ENCODE results near the gene WNT9A. TPM values are rescaled to one million over a fixed set of nuclear protein-coding genes. Genes with fewer than 3 reads are reported as not detected.
A peak's percentile ranks its signal among the peaks of the same experiment; 100 is the strongest.
"Not testable (repeated sequence)": the region's sequence is repeated elsewhere in the genome, so short reads cannot be mapped to it uniquely, and the experiment has no call there.

Gene WNT9A, protein sequence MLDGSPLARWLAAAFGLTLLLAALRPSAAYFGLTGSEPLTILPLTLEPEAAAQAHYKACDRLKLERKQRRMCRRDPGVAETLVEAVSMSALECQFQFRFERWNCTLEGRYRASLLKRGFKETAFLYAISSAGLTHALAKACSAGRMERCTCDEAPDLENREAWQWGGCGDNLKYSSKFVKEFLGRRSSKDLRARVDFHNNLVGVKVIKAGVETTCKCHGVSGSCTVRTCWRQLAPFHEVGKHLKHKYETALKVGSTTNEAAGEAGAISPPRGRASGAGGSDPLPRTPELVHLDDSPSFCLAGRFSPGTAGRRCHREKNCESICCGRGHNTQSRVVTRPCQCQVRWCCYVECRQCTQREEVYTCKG
- polyA plus RNA-seq (2012; ENCODE audit: insufficient read depth, insufficient read length) = not detected

DNA sequence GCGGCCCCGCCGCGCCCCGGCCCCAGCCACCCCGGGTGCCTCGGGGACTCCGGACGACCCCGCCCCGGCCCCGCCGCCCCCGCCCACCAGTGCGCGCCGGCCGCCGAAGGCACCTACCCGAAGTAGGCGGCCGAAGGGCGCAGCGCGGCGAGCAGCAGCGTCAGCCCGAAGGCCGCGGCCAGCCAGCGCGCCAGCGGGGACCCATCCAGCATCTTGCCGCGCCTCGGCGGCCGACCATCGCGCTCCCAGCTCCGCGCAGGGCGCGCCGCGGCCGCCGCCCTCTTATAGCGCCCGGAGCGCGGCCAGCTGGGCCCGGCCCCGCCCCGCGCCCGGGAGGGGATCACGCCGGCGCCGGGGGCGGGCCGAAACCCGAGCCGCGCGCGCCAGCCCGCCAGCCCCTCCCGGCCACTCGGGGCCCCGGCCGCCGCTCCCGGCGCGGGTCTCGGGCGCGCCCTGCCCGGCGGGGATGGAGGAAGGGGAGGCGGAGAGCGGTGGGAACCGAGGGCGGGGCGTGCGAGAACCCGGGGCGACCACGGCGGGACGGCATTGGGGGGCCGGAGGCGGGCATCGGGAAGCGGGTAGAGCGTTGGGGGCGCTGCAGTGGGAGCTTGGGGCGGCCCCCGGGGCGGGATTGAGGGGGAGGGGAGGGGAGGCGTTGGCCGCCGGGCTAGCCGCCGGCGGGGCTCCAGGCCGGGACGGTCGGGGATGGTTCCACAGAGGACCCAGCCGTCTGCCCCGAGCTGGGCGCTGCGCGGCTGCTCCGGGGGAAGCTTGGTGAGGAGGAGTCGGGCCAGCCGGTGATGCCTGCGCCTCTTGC, at the start of gene WNT9A:
TSS of gene WNT9A (minus strand) at position 257 of the 817 bp plus-strand sequence. CDS start at position 212, 45 bp downstream.
- no peak within 1 kb of the TSS for H3K4me3 ChIP-seq (ENCODE audit: low read length)
- DNase-seq (ENCODE audit: low read depth, low spot score) = no peak

DNA sequence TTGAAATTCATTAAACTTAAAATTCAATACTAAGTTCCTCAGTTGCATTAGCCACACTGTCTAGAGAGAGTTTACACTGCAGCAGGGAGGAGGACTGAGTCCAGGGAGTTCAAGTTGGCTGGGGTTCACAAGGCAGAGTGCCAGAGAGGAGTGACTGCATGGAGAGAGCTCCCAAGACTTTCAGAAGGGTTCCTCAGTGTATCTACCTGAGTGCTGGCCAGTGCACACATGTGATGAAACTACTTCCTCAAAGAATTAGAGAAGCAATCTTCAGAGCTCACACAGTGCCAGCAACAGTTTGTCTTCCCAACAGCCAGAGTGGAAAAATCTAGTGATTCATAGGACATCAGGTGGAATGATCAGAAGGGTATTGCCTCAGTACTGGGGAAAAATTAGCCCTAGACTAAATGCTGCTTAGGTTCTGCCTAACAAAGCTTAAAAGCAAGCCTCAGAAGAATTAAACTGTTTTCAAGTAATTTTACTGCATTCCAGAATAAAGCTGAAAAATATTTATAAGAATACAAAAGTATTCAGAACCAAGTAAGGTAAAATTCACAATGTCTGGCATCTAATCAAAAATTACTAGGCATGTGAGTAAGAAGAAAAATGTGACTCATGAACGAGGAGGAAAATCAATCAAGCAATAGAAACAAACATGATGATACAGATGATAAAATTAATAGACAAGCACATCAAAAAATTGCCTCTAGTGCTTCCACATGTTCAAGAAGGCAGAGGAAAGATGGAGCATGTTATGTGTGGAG, 48.6 kb upstream of the WNT9A start:
- no peak for DNase-seq (ENCODE audit: low read depth, low spot score)
- no peak overlapping the region for H3K4me3 ChIP-seq (ENCODE audit: low read length)

DNA sequence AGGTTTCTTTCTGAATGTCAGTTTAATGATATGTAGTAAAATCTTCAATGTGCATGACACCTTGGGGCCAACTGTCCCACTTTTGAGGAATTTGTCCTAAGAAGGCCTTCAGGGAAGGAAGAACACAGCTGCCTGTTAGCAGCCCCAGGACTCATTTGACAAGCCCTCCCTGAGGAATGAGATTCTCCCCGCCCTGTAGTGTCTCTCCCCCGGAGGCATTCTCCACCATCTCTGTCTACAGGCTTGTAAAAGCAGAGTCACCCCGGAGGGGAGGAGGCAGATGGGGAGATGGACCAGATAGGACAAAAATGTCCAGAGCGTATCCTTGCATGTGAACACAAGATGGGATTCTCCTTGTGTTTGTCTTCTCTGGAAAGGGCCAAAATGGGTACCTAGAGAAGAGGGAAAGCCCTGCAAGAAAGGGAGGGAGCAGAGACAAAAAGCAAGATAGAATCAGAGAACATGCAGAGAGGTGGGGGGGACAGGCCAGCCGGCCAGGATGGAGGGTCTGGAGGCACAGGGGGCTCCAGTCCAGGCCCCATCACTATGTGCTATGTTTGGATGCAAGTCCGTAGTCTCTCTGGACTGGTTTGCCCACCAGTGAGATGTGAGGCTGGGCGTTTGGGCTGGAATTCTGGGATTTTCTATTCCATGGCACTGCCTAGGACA, 47.0 kb upstream of the WNT9A start:
- no peak for DNase-seq (ENCODE audit: low read depth, low spot score)
- no peak overlapping the region for H3K4me3 ChIP-seq (ENCODE audit: low read length)

DNA sequence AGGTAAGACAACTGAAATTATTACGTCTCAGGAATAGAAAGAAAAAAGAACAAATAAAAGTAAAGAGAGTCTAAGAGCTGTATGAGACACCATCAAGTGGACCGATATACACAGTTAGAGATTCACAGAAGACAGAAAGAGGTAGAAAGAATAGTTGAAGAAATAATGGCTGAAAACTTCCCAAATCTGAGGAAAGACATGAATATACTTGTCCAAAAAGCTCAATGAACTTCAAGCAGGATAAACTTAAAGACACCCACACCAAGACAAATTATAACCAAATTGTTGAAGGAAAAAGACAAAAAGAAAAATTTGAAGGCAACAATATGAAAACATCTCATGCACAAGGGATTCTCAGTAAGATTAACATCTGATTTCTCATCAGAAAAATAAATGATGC, 39.4 kb upstream of the WNT9A start:
- DNase-seq (ENCODE audit: low read depth, low spot score) = no peak
- H3K4me3 ChIP-seq (ENCODE audit: low read length) = no peak overlapping the region

DNA sequence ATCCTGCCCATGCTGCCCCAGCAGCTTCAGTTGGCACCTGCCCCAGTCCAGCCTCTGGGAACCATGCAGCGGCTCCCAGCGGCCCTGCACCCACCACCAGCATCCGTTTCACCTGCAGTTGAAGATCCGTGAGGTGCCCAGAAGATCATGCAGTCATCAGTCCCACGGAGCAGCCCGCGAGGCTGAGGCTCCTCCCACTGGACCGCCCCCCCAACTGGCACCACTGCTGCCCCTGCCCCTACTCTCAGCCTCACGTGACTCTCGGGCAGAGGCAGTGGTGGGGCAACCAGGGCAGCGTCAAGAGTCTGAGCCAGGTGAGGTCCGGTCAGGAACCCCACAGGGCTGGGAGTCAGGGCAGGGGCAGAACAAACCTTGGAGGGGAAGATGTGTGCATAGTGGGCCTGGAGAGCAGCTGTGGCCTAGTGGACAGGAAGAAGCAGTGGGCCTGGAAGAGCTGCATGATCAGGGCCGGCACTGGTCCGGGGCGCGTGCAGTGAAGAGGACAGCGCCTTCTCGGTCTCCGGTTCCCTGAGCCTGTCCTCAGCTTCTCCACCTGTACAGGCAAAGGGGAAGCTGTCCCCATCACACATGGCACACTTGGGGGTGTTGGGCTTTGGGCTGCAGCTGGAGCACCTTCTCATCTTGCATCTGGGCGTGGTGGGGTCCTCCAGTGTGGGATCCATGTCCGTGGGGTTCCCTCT, 28.0 kb upstream of the WNT9A start:
- not testable (repeated sequence) for H3K4me3 ChIP-seq (ENCODE audit: low read length); DNase-seq (ENCODE audit: low read depth, low spot score)

DNA sequence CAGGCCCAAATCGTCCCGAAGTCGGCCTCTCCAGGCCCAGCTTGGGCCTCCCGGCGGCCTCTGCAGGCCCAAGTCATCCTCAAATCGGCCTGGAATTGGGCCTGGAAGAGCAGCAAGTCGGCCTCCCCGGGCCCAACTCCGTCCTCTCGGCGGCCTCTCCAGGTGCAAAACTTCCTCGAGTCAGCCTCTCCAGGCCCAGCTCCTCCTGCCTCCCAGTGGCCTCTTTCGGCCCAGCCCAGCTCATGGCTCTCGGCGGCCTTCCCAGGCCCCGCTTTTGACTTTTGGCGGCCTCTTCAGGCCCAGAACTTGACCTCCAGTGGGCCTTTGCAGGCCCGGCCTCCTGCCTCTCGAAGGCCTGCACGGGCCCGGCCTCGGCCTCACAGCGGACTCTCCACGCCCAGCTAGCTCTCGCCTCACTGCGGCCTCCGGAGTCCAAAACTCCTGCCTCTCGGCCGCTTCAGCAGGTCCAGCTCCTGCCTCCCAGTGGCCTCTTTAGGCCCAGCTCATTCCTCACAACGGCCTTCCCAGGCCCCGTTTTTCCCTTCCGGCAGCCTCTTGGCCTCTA, 26.1 kb upstream of the WNT9A start:
- not testable (repeated sequence) for DNase-seq (ENCODE audit: low read depth, low spot score); H3K4me3 ChIP-seq (ENCODE audit: low read length)

DNA sequence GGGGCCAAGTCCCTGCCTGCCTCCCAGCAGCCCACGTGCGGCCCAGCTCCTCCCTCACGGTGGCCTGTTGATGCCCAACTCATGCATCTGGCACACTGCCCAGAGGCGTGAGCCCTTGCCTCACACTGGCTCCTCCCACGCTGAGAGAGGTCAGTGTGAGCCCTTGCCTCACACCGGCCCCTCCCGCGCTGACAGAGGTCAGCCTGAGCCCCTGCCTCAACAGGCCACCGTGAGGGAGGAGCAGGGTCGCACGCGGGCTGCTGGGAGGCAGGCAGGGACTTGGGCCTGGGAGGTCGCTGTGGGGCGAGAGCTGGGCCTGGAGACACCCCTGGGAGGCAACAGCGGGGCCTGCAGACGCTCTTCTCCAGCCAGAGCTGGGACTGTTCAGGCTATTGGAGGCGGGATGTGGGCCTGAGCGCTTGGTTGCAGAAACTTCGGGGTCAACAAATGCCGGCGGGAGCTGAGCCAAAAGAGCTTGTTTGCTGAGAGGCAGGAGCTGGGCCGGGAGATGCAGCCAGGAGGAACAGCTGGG, 25.2 kb upstream of the WNT9A start:
- not testable (repeated sequence) for DNase-seq (ENCODE audit: low read depth, low spot score); H3K4me3 ChIP-seq (ENCODE audit: low read length)

DNA sequence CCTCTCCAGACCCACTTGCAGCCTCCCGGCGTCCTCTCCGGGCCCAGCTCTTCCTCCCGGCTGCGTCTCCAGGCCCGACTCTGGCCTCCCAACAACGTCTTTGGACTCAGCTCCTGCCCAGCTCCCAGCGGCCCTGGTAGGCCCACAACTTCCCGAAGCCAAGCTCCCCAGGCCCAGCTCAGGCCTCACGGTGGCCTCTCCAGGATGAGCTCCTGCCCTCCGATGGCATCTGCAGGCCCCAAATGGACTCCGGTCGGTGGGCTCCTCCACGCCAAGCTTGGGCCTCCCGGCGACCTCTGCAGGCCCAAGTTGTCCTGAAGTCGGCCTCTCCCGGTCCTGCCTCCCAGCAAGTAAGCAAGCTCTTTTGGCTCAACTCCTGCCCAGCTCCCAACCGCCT, 24.5 kb upstream of the WNT9A start:
- not testable (repeated sequence) for H3K4me3 ChIP-seq (ENCODE audit: low read length); DNase-seq (ENCODE audit: low read depth, low spot score)

DNA sequence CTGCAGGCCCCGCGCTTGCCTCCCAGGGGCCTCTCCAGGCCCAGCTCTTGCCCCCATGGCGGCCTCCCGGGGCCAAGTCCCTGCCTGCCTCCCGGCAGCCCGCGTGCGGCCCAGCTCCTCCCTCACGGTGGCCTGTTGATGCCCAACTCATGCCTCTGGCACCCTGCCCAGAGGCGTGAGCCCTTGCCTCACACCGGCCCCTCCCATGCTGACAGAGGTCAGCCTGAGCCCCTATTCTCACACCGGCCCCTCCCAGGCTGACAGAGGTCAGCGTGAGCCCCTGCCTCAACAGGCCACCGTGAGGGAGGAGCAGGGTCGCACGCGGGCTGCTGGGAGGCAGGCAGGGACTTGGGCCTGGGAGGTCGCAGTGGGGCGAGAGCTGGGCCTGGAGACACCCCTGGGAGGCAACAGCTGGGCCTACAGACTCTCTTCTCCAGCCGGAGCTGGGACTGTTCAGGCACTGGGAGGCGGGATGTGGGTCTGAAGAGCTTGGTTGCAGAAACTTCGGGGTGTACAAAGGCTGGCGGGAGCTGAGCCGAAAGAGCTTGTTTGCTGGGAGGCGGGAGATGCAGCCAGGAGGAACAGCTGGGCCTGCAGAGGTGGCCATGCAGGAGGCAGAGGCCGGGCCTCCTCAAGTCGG, 24.0 kb upstream of the WNT9A start:
- not testable (repeated sequence) for H3K4me3 ChIP-seq (ENCODE audit: low read length); DNase-seq (ENCODE audit: low read depth, low spot score)

DNA sequence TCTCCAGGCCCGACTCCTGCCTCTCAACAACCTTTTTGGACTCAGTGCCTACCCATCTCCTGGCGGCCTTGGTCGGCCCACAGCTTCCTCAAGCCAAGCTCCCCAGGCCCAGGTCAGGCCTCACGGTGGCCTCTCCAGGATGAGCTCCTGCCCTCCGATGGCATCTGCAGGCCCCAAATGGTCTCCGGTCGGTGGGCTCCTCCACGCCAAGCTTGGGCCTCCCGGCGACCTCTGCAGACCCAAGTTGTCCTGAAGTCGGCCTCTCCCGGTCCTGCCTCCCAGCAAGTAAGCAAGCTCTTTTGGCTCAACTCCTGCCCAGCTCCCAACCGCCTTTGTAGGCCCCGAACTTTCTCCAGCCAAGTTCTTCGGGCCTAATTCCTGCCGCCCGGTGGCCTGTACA, 23.5 kb upstream of the WNT9A start:
- DNase-seq (ENCODE audit: low read depth, low spot score); H3K4me3 ChIP-seq (ENCODE audit: low read length): not testable (repeated sequence)

DNA sequence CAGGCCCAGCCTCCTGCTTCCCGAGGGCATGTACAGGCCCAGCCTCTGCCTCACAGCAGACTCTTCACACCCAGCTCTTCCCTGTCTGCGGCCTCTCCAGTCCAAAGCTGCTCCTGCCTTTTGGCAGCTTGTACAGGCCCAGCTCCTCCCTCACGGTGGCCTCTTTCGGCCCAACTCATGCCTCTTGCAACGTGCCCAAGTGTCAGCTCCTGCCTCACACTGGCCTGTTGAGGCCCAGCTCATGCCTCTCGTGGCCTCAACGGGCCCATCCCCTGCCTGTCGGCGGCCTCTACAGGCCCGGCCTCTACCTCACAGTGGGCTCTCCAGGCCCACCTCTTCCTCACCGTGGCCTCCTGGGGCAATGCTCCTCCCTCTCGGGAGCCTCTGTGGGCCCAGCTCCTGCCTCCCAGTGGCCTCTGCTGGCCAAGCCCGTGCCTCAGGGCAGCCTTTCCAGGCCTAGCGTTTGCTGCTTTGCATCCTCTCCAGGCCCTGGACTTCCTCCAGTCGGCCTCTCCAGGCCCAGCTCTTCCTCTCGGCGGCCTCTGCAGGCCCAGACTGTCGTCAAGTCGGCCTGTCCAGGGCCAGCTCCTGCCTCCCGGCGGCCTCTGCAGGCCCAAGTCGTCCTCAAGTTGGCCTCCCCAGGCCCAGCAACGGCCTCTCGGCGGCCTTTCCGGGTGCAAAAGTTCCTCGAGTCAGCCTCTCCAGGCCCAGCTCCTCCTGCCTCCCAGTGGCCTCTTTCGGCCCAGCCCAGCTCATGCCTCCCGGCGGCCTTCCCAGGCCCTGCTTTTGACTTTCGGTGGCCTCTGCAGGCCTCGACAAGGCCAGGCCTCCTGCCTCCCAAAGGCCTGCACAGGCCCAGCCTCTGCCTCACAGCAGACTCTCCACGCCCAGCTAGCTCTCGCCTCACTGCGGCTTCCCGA, 22.6 kb upstream of the WNT9A start:
- DNase-seq (ENCODE audit: low read depth, low spot score); H3K4me3 ChIP-seq (ENCODE audit: low read length): not testable (repeated sequence)

DNA sequence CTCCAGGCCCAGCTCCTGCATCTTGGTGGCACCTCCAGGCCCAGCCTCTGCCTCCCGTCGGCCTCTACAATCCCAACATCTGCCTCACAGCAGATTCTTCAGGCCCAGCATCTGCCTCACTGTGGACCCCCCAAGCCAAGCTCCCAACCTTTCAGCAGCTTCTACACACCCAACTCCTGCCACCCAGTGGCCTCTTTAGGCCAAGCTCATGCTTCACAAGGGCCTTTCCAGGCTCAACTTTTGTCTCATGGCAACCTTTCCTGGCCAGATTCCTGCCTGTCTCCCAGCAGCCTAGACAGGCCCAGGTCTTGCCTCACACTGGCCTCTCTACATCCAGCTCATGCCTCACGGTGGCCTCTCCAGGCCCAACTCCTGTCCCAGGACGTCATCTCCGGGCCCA, 20.1 kb upstream of the WNT9A start:
- DNase-seq (ENCODE audit: low read depth, low spot score); H3K4me3 ChIP-seq (ENCODE audit: low read length): not testable (repeated sequence)

DNA sequence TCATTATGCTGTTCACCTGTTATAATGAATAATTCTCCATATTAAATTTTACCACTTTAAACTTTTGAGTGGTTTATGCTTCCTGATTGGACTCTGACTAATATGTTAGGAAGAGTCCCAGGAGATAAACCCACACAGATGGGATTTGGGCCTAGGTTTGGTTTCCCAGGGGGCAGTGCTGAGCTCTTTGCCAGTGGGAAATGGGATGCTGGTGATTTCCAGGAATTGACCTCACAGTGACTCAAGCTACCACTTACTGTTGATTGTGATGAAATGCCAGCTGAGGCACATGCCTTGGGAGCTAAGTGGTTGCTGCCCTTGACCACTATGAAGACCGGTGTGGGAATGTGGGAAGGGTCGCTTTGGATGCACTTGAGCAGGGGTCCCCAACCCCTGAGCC, 19.0 kb upstream of the WNT9A start:
- DNase-seq (ENCODE audit: low read depth, low spot score); H3K4me3 ChIP-seq (ENCODE audit: low read length): not testable (repeated sequence)

DNA sequence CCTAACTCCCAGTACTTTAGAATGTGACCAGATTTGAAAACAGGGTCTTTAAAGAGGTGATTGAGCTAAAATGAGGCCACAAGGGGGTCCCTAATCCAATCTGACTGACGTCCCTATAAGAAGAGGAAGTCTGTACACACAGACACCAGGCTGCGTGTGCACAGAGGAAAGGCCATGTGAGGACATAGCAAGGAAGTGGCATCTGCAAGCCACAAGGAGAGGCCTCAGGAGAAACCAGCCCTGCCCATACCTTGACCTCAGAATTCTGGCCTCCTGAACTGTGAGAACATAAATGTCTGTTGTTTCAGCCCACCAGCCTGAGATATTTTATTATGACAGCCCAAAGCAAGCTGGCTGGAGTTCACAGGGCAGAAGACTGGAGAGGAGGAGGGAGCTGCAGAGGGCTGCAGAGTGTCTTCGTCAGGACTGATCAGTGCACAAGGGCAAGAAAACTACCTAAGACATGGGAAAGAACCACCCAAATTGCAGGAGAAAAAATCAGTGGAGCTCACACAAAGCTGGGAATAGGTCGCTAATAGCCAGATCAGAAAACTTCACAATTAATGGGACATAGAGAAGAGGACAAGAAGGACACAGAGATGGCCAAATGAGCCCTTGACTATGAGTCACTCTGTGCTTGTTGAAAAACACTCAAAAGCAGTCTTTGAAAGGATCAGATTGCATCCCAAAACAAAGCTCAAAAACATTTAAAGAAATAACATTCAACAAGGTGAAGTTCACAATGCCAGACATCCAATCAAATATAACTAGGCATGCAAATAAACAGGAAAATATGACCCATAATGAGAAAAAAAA, 14.1 kb upstream of the WNT9A start:
- peak; percentile 5 for DNase-seq (ENCODE audit: low read depth, low spot score)
- no peak overlapping the region for H3K4me3 ChIP-seq (ENCODE audit: low read length)

DNA sequence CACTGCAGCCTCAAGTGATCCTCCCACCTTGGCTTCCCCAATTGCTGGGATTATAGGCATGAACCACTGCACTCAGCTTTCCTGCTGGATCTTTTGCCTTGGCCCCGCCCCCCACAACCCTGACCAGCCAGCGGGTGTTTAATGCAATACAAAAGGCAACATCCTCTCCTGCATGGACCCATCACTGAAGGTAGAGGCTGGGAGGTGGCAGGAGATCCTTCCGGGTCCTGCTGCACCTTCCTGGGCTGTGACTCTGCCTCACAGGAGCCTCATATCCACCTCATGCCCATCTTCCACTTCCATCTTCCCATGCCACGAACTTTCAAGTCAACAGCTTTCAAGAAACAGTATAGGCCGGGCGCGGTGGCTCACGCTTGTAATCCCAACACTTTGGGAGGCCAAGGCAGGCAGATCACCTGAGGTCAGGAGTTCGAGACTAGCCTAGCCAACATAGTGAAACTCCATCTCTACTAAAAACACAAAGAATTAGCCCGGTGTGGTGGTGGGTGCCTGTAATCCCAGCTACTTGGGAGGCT, 11.7 kb upstream of the WNT9A start:
- no peak for DNase-seq (ENCODE audit: low read depth, low spot score)
- no peak overlapping the region for H3K4me3 ChIP-seq (ENCODE audit: low read length)
